SK-N-SH (cell line): ENCODE measurements around the gene GAMT. TPM values are rescaled to one million over a fixed set of nuclear protein-coding genes. Genes with fewer than 3 reads are reported as not detected.

Experiments
- CTCF ChIA-PET: fragments of 300-600, 350-600 bp; formaldehyde crosslinking; extraction: SDS; loops from one replicate; lab custom pipeline; 2021; lab: Yijun Ruan, JAX
- POLR2A ChIA-PET: fragments of 350-600 bp; sonication (Branson Sonifier 250); formaldehyde crosslinking; extraction: SDS; loops from one replicate; lab custom pipeline; 2020; ENCODE audit warnings: antibody characterized with exemption, inconsistent platforms; lab: Yijun Ruan, JAX
- DNase-seq: peaks from one replicate; pipeline ENCODE4 v3.0.0; 2012
- H2AFZ ChIP-seq: fragments of 200-600 bp; sonication (generic); 2 replicates; pipeline ENCODE4 v1.8.1; 2016; ENCODE audit warnings: antibody characterized with exemption, mild to moderate bottlenecking, low read depth
- H3F3A ChIP-seq: fragments of 200-600 bp; sonication (generic); replicated peaks from 2 replicates; pipeline ENCODE3; 2016; ENCODE audit warnings: antibody characterized with exemption, mild to moderate bottlenecking; ENCODE audit not compliant: insufficient read depth
- H3K27ac ChIP-seq, 2 experiments: fragments of 200-500 bp in 1 of 2; fragments of 200-600 bp in 1 of 2; sonication (Bioruptor generic) in 1 of 2; sonication (generic), shearing (Covaris generic) in 1 of 2; 2 replicates each; pipeline versions ENCODE4 v1.5.1 to v1.6.1; 2014 to 2016; ENCODE audit warnings: low read depth in 2 of 2, inconsistent platforms in 1 of 2, low read length in 1 of 2, mild to moderate bottlenecking in 1 of 2, mixed read lengths in 1 of 2
- H3K27me3 ChIP-seq: fragments of 200-600 bp; sonication (generic), shearing (Covaris generic); 2 replicates; pipeline ENCODE4 v1.6.1; 2016; ENCODE audit warnings: mixed run types; ENCODE audit not compliant: insufficient read depth
- H3K36me3 ChIP-seq, 2 experiments: fragments of 200-500 bp in 1 of 2; fragments of 200-600 bp in 1 of 2; sonication (Bioruptor generic) in 1 of 2; sonication (generic) in 1 of 2; replicated peaks in 1 of 2; 2 replicates each; pipeline versions ENCODE3 to v1.5.1; 2014 to 2016; ENCODE audit warnings: low read length in 1 of 2, mild to moderate bottlenecking in 1 of 2; ENCODE audit not compliant: insufficient read depth in 2 of 2, control insufficient read depth in 1 of 2
- H3K4me1 ChIP-seq, 2 experiments: fragments of 200-500 bp in 1 of 2; fragments of 200-600 bp in 1 of 2; sonication (Bioruptor generic) in 1 of 2; sonication (generic), shearing (Covaris generic) in 1 of 2; 2 replicates each; pipeline versions ENCODE4 v1.5.1 to v1.6.1; 2014 to 2016; ENCODE audit warnings: low read depth in 1 of 2, low read length in 1 of 2, mixed run types in 1 of 2; ENCODE audit not compliant: insufficient read depth in 2 of 2, control insufficient read depth in 1 of 2
- H3K4me2 ChIP-seq: fragments of 200-600 bp; sonication (generic), shearing (Covaris generic); 2 replicates; pipeline ENCODE4 v1.6.1; 2017; ENCODE audit warnings: mixed run types
- H3K4me3 ChIP-seq, 2 experiments: fragments of 200-500 bp in 1 of 2; fragments of 200-600 bp in 1 of 2; sonication (Bioruptor generic) in 1 of 2; sonication (generic), shearing (Covaris generic) in 1 of 2; 2 replicates each; pipeline versions ENCODE4 v1.5.1 to v1.8.1; 2014 to 2016; ENCODE audit warnings: low read depth in 2 of 2, inconsistent platforms in 1 of 2, low read length in 1 of 2, mild to moderate bottlenecking in 1 of 2, mixed read lengths in 1 of 2, moderate library complexity in 1 of 2
- H3K79me2 ChIP-seq: fragments of 200-600 bp; sonication (generic); 2 replicates; pipeline ENCODE4 v1.8.1; 2017; ENCODE audit warnings: mild to moderate bottlenecking; ENCODE audit not compliant: insufficient read depth
- H3K9ac ChIP-seq: fragments of 200-600 bp; sonication (generic); 2 replicates; pipeline ENCODE4 v1.6.1; 2017; ENCODE audit warnings: mixed run types
- H3K9me2 ChIP-seq: fragments of 200-600 bp; sonication (generic); 2 replicates; pipeline ENCODE4 v1.6.1; 2017; ENCODE audit warnings: mixed run types
- H3K9me3 ChIP-seq: fragments of 200-600 bp; sonication (generic); 2 replicates; pipeline ENCODE4 v1.6.1; 2017; ENCODE audit warnings: mixed run types, mild to moderate bottlenecking, moderate library complexity
- H4K20me1 ChIP-seq: fragments of 200-600 bp; sonication (generic); 2 replicates; pipeline ENCODE4 v1.6.1; 2017; ENCODE audit warnings: mild to moderate bottlenecking, mixed run types; ENCODE audit not compliant: insufficient read depth
- CHD2 ChIP-seq: fragments of 150-350 bp; IDR thresholded peaks from 2 replicates; pipeline ENCODE4 v1.6.1; 2018; ENCODE audit warnings: low read length; ENCODE audit not compliant: partially characterized antibody
- EP300 ChIP-seq, 2 experiments: IDR thresholded peaks; 2 replicates each; pipeline versions ENCODE4 v1.4.0 to v1.6.1; 2012; ENCODE audit warnings: borderline replicate concordance in 1 of 2, low read depth in 1 of 2, low read length in 1 of 2
- EZH2phosphoT487 ChIP-seq: fragments of 200-600 bp; sonication (generic); IDR thresholded peaks from 2 replicates; pipeline ENCODE4 v1.6.1; 2017; ENCODE audit warnings: low read depth, mixed run types, mild to moderate bottlenecking, antibody characterized with exemption, moderate library complexity, borderline replicate concordance
- GATA2 ChIP-seq: sonication (generic); formaldehyde crosslinking; IDR thresholded peaks from 2 replicates; pipeline ENCODE4 v1.5.0; 2020; ENCODE audit warnings: mild to moderate bottlenecking, missing genetic modification reagents
- JUND ChIP-seq: IDR thresholded peaks from 2 replicates; pipeline ENCODE4 v1.4.0; 2012
- POLR2AphosphoS5 ChIP-seq: IDR thresholded peaks from 2 replicates; pipeline ENCODE4 v1.6.1; 2012; ENCODE audit warnings: low read depth, low read length
- RCOR1 ChIP-seq: fragments of 150-350 bp; IDR thresholded peaks from 2 replicates; pipeline ENCODE4 v1.6.1; 2017; ENCODE audit warnings: antibody characterized with exemption, low read length
- RXRA ChIP-seq: IDR thresholded peaks from 2 replicates; pipeline ENCODE4 v1.4.0; 2012; ENCODE audit warnings: low read depth, mild to moderate bottlenecking, borderline replicate concordance
- SIN3A ChIP-seq: IDR thresholded peaks from 2 replicates; pipeline ENCODE4 v1.6.1; 2012; ENCODE audit warnings: low read depth, mild to moderate bottlenecking, low read length, moderate library complexity, borderline replicate concordance
- SMC3 ChIP-seq: IDR thresholded peaks from 2 replicates; pipeline ENCODE4 v1.6.1; 2012; ENCODE audit warnings: low read depth, low read length, improper control_type of control experiment
- YY1 ChIP-seq: IDR thresholded peaks from 2 replicates; pipeline ENCODE4 v1.4.0; 2012; ENCODE audit warnings: low read depth, mild to moderate bottlenecking
- WGBS: methylation state at CpG from one replicate; pipeline ENCODE4 v1.1.6; 2017; ENCODE audit warnings: low lambda C conversion rate; 5-methylcytosine and 5-hydroxymethylcytosine counted together
- polyA plus RNA-seq, 3 experiments: library from polyadenylated mRNA; depleted of rRNA; stranded (reverse); fragments of >200 nt; gene quantifications; 2 replicates each; pipeline ENCODE4 v1.2.3, GENCODE V29; 2012
- TF ChIP-seq, protein P1 (sequence below): fragments of 150-350 bp; IDR thresholded peaks from 2 replicates; pipeline ENCODE4 v1.6.1; 2016; ENCODE audit warnings: mild to moderate bottlenecking, low read depth, low read length
- TF ChIP-seq, protein P2 (sequence below): IDR thresholded peaks from 2 replicates; pipeline ENCODE4 v1.4.0; 2012; ENCODE audit warnings: low read depth, borderline replicate concordance
- TF ChIP-seq, protein P3 (sequence below): IDR thresholded peaks from 2 replicates; pipeline ENCODE4 v1.4.0; 2012; ENCODE audit warnings: low read depth
- TF ChIP-seq, protein P4 (sequence below): IDR thresholded peaks from 2 replicates; pipeline ENCODE4 v1.4.0; 2012; ENCODE audit warnings: low read depth, borderline replicate concordance
- TF ChIP-seq, protein P5 (sequence below): IDR thresholded peaks from 2 replicates; pipeline ENCODE4 v1.6.1; 2012; ENCODE audit warnings: mild to moderate bottlenecking, low read depth, low read length, moderate library complexity
- TF ChIP-seq, protein P6 (sequence below): fragments of 200-600 bp; sonication (generic); IDR thresholded peaks from 2 replicates; pipeline ENCODE4 v1.6.1; 2017; ENCODE audit warnings: antibody characterized with exemption, mild to moderate bottlenecking, moderate library complexity

The GAMT gene
- polyA plus RNA-seq, 1 of the 3 experiments (the other 2 are of a cell fraction): 85.3 TPM

DNA sequence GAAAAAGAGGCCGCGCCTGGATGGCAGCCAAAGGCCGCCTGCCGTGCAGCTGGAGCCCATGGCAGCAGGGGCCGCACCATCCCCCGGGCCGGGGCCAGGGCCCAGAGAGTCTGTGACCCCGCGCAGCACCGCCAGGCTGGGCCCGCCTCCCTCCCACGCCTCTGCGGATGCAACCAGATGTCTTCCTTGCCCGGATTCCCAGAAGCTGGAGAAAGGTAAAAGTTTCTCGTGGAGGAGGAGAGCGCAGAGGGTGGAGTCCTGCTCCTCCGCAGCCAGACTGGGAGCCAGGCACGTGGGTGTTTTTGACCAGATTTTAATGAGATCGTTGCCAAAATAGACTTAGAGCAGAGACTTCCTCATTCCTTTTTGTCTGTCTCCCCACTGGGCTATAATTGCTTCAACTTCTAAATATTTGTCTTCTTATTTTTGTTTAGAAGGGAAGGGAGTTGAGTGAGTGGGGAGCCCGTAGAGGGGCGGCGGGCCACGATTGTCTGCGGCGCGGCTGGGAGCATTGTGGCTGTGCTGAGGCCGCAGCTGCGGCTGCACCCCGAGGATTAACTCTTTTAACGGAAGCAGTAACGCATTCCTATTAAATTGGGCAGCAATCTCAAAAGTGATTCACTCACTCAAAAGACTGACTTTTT lies 40.4 kb downstream of the GAMT start (continued):
- TF ChIP-seq EZH2phosphoT487 (no peak), SIN3A (peak; percentile 49; the same call in 1 of the 2 replicates), POLR2AphosphoS5 (no peak), RXRA (no peak), YY1 (no peak), EP300 (IDR thresholded peaks at IDR 0.05; ENCODE audit: borderline replicate concordance in 1 of 2, low read depth in 1 of 2, low read length in 1 of 2) (0 out of 4 replicates have a peak, but pooled peaks of 1 of the 2 experiments have one; percentile 42), SMC3 (no peak), RCOR1 (peak; percentile 57; the same call in 1 of the 2 replicates), CHD2 (peak; percentile 35), JUND (no peak)
- TF ChIP-seq, protein P1, sequence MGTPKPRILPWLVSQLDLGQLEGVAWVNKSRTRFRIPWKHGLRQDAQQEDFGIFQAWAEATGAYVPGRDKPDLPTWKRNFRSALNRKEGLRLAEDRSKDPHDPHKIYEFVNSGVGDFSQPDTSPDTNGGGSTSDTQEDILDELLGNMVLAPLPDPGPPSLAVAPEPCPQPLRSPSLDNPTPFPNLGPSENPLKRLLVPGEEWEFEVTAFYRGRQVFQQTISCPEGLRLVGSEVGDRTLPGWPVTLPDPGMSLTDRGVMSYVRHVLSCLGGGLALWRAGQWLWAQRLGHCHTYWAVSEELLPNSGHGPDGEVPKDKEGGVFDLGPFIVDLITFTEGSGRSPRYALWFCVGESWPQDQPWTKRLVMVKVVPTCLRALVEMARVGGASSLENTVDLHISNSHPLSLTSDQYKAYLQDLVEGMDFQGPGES: no peak
- TF ChIP-seq, protein P2, sequence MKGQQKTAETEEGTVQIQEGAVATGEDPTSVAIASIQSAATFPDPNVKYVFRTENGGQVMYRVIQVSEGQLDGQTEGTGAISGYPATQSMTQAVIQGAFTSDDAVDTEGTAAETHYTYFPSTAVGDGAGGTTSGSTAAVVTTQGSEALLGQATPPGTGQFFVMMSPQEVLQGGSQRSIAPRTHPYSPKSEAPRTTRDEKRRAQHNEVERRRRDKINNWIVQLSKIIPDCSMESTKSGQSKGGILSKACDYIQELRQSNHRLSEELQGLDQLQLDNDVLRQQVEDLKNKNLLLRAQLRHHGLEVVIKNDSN: no peak
- TF ChIP-seq, protein P3, sequence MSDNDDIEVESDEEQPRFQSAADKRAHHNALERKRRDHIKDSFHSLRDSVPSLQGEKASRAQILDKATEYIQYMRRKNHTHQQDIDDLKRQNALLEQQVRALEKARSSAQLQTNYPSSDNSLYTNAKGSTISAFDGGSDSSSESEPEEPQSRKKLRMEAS: peak; percentile 75
- TF ChIP-seq, protein P4, sequence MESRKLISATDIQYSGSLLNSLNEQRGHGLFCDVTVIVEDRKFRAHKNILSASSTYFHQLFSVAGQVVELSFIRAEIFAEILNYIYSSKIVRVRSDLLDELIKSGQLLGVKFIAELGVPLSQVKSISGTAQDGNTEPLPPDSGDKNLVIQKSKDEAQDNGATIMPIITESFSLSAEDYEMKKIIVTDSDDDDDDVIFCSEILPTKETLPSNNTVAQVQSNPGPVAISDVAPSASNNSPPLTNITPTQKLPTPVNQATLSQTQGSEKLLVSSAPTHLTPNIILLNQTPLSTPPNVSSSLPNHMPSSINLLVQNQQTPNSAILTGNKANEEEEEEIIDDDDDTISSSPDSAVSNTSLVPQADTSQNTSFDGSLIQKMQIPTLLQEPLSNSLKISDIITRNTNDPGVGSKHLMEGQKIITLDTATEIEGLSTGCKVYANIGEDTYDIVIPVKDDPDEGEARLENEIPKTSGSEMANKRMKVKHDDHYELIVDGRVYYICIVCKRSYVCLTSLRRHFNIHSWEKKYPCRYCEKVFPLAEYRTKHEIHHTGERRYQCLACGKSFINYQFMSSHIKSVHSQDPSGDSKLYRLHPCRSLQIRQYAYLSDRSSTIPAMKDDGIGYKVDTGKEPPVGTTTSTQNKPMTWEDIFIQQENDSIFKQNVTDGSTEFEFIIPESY: no peak

DNA sequence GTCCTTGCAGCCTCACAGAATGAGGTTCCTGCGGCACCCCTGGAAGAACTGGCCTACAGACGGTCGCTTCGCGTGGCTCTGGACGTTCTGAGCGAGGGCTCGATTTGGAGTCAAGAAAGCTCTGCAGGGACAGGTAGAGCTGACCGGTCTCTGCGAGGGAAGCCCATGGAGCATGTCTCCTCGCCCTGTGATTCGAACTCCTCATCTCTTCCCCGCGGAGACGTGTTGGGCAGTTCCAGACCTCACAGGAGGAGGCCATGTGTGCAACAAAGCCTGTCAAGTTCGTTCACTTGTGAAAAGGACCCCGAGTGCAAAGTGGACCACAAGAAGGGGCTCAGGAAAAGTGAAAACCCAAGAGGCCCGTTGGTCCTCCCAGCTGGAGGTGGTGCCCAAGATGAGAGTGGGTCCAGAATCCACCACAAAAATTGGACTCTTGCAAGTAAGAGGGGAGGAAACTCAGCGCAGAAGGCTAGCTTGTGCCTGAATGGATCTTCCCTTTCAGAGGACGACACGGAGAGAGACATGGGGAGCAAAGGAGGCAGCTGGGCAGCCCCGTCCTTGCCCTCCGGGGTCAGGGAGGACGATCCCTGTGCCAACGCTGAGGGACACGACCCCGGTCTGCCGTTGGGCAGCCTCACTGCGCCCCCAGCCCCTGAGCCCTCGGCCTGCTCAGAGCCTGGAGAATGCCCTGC lies 41.1 kb downstream of the GAMT start:
- H3K4me3 ChIP-seq: peak overlapping the region in 1 of 2 experiments; percentile 52; a peak in 2 of 4 replicates
- 88% methylated on average over 21 of the region's 30 CpGs for WGBS
- H3K9ac ChIP-seq: peak overlapping the region; percentile 35; the same call in 1 of the 2 replicates
- H3K36me3 ChIP-seq: peaks cover 46 to 61% of the 10 kb centered on the region in 2 experiments
- no peaks in the 10 kb centered on the region for H4K20me1 ChIP-seq
- H3K4me2 ChIP-seq: peak overlapping the region; percentile 86
- H2AFZ ChIP-seq: peak overlapping the region; percentile 24; the same call in 1 of the 2 replicates
- POLR2A ChIA-PET: interaction anchor here (1.3 to 1.5 kb wide), 2 partner anchors 73 to 91 kb away, joined by 3 to 6 read pairs; partner anchors contain the start of gene CIRBP
- CTCF ChIA-PET: interaction anchor here (0.7 to 2.7 kb wide), 14 partner anchors 12 to 116 kb away, joined by 3 to 23 read pairs (median 4); no protein-coding TSS in a partner anchor
- H3K9me3 ChIP-seq: no peaks in the 10 kb centered on the region
- H3K79me2 ChIP-seq: peaks cover 34% of the 10 kb centered on the region
- H3K4me1 ChIP-seq: peaks cover 25 to 35% of the 10 kb centered on the region in 2 experiments
- peaks cover 42% of the 10 kb centered on the region for H3F3A ChIP-seq
- H3K9me2 ChIP-seq: no peaks in the 10 kb centered on the region
- H3K27me3 ChIP-seq: no peaks in the 10 kb centered on the region
- peak overlapping the region; percentile 62 to 92 for H3K27ac ChIP-seq
- DNase-seq: no peak
- TF ChIP-seq, protein P5, sequence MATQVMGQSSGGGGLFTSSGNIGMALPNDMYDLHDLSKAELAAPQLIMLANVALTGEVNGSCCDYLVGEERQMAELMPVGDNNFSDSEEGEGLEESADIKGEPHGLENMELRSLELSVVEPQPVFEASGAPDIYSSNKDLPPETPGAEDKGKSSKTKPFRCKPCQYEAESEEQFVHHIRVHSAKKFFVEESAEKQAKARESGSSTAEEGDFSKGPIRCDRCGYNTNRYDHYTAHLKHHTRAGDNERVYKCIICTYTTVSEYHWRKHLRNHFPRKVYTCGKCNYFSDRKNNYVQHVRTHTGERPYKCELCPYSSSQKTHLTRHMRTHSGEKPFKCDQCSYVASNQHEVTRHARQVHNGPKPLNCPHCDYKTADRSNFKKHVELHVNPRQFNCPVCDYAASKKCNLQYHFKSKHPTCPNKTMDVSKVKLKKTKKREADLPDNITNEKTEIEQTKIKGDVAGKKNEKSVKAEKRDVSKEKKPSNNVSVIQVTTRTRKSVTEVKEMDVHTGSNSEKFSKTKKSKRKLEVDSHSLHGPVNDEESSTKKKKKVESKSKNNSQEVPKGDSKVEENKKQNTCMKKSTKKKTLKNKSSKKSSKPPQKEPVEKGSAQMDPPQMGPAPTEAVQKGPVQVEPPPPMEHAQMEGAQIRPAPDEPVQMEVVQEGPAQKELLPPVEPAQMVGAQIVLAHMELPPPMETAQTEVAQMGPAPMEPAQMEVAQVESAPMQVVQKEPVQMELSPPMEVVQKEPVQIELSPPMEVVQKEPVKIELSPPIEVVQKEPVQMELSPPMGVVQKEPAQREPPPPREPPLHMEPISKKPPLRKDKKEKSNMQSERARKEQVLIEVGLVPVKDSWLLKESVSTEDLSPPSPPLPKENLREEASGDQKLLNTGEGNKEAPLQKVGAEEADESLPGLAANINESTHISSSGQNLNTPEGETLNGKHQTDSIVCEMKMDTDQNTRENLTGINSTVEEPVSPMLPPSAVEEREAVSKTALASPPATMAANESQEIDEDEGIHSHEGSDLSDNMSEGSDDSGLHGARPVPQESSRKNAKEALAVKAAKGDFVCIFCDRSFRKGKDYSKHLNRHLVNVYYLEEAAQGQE: no peak
- no peak for TF ChIP-seq EP300 (IDR thresholded peaks at IDR 0.05; ENCODE audit: borderline replicate concordance in 1 of 2, low read depth in 1 of 2, low read length in 1 of 2)
- TF ChIP-seq GATA2 (CRISPR knock-in tag): no peak
- TF ChIP-seq, protein P3: no peak
- TF ChIP-seq, protein P6, sequence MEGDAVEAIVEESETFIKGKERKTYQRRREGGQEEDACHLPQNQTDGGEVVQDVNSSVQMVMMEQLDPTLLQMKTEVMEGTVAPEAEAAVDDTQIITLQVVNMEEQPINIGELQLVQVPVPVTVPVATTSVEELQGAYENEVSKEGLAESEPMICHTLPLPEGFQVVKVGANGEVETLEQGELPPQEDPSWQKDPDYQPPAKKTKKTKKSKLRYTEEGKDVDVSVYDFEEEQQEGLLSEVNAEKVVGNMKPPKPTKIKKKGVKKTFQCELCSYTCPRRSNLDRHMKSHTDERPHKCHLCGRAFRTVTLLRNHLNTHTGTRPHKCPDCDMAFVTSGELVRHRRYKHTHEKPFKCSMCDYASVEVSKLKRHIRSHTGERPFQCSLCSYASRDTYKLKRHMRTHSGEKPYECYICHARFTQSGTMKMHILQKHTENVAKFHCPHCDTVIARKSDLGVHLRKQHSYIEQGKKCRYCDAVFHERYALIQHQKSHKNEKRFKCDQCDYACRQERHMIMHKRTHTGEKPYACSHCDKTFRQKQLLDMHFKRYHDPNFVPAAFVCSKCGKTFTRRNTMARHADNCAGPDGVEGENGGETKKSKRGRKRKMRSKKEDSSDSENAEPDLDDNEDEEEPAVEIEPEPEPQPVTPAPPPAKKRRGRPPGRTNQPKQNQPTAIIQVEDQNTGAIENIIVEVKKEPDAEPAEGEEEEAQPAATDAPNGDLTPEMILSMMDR: no peak
